GM19240 (cell line): ENCODE measurements around the gene DAGLA.

Source experiments
- DNase-seq: peaks from one replicate; pipeline ENCODE4 v3.0.0; 2011; ENCODE audit warnings: low spot score; ENCODE audit not compliant: insufficient read length

The DAGLA gene

DNA sequence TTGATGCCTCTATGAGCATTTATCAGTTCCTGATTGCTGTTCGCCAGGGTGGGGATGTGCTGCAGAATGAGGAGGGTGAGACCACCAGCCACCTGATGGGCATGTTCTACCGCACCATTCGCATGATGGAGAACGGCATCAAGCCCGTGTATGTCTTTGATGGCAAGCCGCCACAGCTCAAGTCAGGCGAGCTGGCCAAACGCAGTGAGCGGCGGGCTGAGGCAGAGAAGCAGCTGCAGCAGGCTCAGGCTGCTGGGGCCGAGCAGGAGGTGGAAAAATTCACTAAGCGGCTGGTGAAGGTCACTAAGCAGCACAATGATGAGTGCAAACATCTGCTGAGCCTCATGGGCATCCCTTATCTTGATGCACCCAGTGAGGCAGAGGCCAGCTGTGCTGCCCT is 115.3 kb downstream of the DAGLA start:
- no peak for DNase-seq

GRCh38 chr11:61795876-61796526 is 115.8 kb downstream of the DAGLA start:
- DNase-seq = no peak
